Neural crest cell (in vitro differentiated cells): ENCODE results near the gene CAMKK2. TPM values are rescaled to one million over a fixed set of nuclear protein-coding genes. Genes with fewer than 3 reads are reported as not detected.
"Not testable (repeated sequence)": the region's sequence is repeated elsewhere in the genome, so short reads cannot be mapped to it uniquely, and the experiment has no call there.

ENCODE experiments used
- DNase-seq: peaks from one replicate; pipeline ENCODE4 v3.0.0; 2021; ENCODE audit warnings: low read depth, mixed read lengths, low spot score
- H3K27ac Mint-ChIP-seq: one replicate; pipeline ENCODE4 v1.8.0; 2021; ENCODE audit warnings: mild to moderate bottlenecking, mixed read lengths; ENCODE audit not compliant: unreplicated experiment
- H3K27me3 Mint-ChIP-seq: 2 replicates; pipeline ENCODE4 v1.8.0; 2021; ENCODE audit warnings: low read depth, mild to moderate bottlenecking, mixed read lengths
- H3K36me3 Mint-ChIP-seq: 2 replicates; pipeline ENCODE4 v1.8.0; 2021; ENCODE audit warnings: low read depth, mild to moderate bottlenecking, mixed read lengths
- H3K4me1 Mint-ChIP-seq: 2 replicates; pipeline ENCODE4 v1.8.0; 2021; ENCODE audit warnings: mixed read lengths
- H3K4me3 Mint-ChIP-seq: one replicate; pipeline ENCODE4 v1.8.0; 2021; ENCODE audit warnings: mild to moderate bottlenecking, mixed read lengths
- H3K9me3 Mint-ChIP-seq: 2 replicates; pipeline ENCODE4 v1.8.0; 2021; ENCODE audit warnings: mixed read lengths
- CTCF ChIP-seq: fragments of 200-600 bp; sonication (generic); conservative IDR thresholded peaks from 2 replicates; pipeline ENCODE4 v1.5.0; 2021; ENCODE audit warnings: antibody characterized with exemption, mild to moderate bottlenecking
- total RNA-seq: library from RNA; stranded (reverse); gene quantifications from 2 replicates; pipeline ENCODE4 v1.2.1, GENCODE V29; 2021

The CAMKK2 gene
- total RNA-seq, 1 donor from 2014 or later: 43.1 TPM

- Mint-ChIP-seq H3K36me3 (no peaks in the 10 kb centered on the region), H3K27ac (no peak overlapping the region), H3K27me3 (no peaks in the 10 kb centered on the region)
These were observed 62.9 kb downstream of the CAMKK2 start for GRCh38 chr12:121233628-121234020.

DNA sequence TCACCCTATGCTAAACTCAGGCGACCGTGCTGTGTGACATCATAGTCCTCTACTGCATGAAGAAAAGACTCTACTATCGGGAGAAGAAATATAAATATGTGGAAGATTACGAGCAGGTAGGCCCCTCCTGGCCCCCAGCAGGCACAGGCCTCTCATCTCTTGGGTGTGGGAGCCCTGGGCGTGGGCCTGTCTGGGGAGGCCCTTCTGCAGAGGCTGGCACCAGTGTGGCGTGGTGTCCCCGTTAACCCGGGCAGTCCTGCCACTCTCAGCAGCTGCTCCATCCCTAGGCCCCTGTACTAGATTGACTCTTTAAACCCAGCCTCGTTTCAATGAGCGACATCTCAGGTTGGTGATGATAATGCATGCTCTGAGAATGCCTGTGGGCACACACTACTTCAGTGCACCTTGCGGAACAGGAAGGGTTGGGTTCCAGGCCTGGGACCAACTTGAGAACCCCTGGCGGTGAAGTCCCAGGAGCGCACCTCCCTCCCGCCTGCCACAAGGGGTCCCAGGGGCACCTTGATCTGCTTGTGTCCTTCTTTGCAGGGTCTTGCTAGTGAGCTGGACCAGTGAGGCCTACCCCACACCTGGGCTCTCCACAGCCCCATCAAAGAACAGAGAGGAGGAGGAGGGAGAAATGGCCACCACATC, 63.4 kb downstream of the CAMKK2 start:
- TF ChIP-seq CTCF: peak; percentile 17
- H3K27me3 Mint-ChIP-seq: no peaks in the 10 kb centered on the region
- no peaks in the 10 kb centered on the region for H3K9me3 Mint-ChIP-seq
- DNase-seq: no peak
- H3K36me3 Mint-ChIP-seq: no peaks in the 10 kb centered on the region
- H3K4me3 Mint-ChIP-seq: no peak overlapping the region
- peak overlapping the region; percentile 43 for H3K27ac Mint-ChIP-seq
- peaks cover 4% of the 10 kb centered on the region for H3K4me1 Mint-ChIP-seq

More at GRCh38 chr12:121233628-121234020, 62.9 kb downstream of the CAMKK2 start:
- no peak for DNase-seq
- Mint-ChIP-seq H3K9me3 (no peaks in the 10 kb centered on the region), H3K4me3 (no peak overlapping the region), H3K4me1 (peaks cover 4% of the 10 kb centered on the region)
- TF ChIP-seq CTCF: no peak

DNA sequence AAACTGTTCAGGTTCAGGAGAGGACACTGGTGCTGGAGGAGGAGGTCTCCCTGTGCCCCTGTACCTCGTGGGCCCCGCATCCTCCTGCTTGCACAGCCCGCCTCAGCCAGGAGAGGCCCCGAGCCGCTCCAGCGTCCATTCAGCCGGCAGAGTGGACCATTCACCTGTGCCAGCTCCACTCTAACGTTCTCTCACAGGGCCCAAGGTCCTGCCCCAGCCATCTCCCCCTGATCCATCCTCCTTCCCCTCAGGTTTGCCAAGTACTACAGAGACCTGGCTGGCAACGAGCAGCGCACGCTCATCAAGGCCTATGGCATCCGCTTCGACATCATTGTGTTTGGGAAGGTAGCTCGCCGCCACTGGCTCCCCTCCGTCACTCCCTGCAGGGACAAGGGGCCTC, 64.3 kb downstream of the CAMKK2 start:
- no peak for TF ChIP-seq CTCF
- Mint-ChIP-seq H3K4me3 (no peak overlapping the region), H3K27me3 (no peaks in the 10 kb centered on the region), H3K27ac (no peak overlapping the region), H3K9me3 (no peaks in the 10 kb centered on the region), H3K4me1 (peaks cover 4% of the 10 kb centered on the region), H3K36me3 (no peaks in the 10 kb centered on the region)
- DNase-seq: no peak

DNA sequence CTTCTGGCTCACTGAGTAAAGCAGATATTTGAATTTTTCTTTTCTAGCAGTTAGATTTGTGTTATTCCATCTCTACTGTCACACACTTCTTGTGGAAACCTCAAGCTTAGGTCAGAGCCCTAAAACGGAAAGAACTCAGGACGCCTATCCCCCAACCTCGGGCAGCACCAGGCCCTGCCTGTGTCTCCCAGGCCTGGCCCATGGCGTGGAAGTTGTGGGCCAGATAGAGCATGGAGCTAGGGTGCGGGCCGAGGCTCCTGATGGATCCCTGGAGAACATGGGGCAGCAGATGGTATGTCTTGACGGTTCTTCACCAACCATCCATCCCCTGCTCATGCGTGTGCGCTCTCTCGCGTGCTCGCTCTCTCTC, 66.0 kb downstream of the CAMKK2 start:
- no peak overlapping the region for H3K4me3 Mint-ChIP-seq

DNA sequence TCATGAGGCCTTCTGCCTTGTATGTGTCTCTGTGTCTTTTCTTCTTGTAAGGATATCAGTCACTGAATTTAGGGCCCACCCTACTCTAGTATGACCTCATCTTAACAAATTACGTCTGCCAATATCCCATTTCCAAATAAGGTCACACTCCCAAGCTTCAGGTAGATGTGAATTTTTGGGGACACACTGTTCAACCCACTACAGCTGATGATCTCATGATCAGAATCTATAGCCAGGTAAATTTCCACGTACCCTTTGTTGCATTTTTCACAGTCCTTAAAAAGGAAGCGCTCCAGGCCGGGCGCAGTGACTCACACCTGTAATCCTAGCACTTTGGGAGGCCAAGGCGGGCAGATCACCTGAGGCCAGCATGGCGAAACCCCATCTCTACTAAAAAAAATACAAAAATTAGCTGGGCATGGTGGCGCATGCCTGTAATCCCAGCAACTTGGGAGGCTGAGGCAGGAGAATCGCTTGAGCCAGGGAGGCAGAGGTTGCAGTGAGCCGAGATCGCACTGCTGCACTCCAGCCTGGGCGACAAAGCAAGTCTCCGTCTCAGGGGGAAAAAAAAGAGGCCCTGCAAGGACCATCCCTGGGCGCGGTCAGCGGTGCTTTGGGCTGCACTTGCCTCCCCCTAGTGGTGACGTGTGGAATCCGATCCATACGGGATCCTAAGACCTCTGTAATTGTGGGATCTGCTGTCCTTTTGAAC, 66.5 kb downstream of the CAMKK2 start:
- H3K4me3 Mint-ChIP-seq, H3K9me3 Mint-ChIP-seq, H3K27me3 Mint-ChIP-seq, H3K36me3 Mint-ChIP-seq, H3K4me1 Mint-ChIP-seq, H3K27ac Mint-ChIP-seq: not testable (repeated sequence)
- peak; percentile 88 for TF ChIP-seq CTCF
- peak; percentile 80 for DNase-seq

More for the DNA sequence above, 66.0 kb downstream of the CAMKK2 start:
- DNase-seq: no peak
- H3K27ac Mint-ChIP-seq: no peak overlapping the region
- TF ChIP-seq CTCF: peak; percentile 15
- H3K27me3 Mint-ChIP-seq: no peaks in the 10 kb centered on the region
- no peaks in the 10 kb centered on the region for H3K36me3 Mint-ChIP-seq
- H3K9me3 Mint-ChIP-seq: no peaks in the 10 kb centered on the region
- peaks cover 4% of the 10 kb centered on the region for H3K4me1 Mint-ChIP-seq
